Measurements from ENCODE around the gene CCDC191.

The CCDC191 gene

GRCh38 chr3:114026331-114026730 lies 30.0 kb downstream of the CCDC191 start:
- H2BK120ac ChIP-seq (ENCODE audit: insufficient read depth, low read length, poor library complexity): no peak overlapping the region
- WGBS (ENCODE audit: extremely low coverage, insufficient coverage, insufficient read length): no CpG with 5 or more reads among the region's 2 CpGs

GRCh38 chr3:114025451-114025850 lies 30.9 kb downstream of the CCDC191 start:
- Histone ChIP-seq H3K27me3 (ENCODE audit: insufficient read depth, low read length) (no peaks in the 10 kb centered on the region), H3K9me3 (ENCODE audit: insufficient read depth, low read depth, low read length) (no peaks in the 10 kb centered on the region), H2BK12ac (ENCODE audit: low read length) (no peak overlapping the region), H3K14ac (ENCODE audit: low read length) (no peak overlapping the region), H3K27ac (ENCODE audit: low read depth, low read length) (no peak overlapping the region), H3K4me2 (ENCODE audit: low read length) (no peak overlapping the region), H3K36me3 (ENCODE audit: control insufficient read depth in 1 of 2, insufficient read depth in 2 of 2, low read length in 2 of 2) (no peaks in the 10 kb centered on the region), H3K4ac (ENCODE audit: low read depth, low read length) (no peak overlapping the region), H2AFZ (ENCODE audit: insufficient read depth, low read length, poor library complexity) (no peak overlapping the region), H3K18ac (ENCODE audit: low read length) (no peak overlapping the region), H3K79me1 (ENCODE audit: low read length) (no peaks in the 10 kb centered on the region), H3K79me2 (ENCODE audit: control insufficient read depth, insufficient read depth, low read length, poor library complexity) (no peaks in the 10 kb centered on the region), H4K91ac (ENCODE audit: low read depth, low read length) (no peak overlapping the region), H2BK120ac (ENCODE audit: insufficient read depth, low read length, poor library complexity) (no peak overlapping the region), H4K12ac (ENCODE audit: low read depth, low read length) (no peak overlapping the region), H3K4me1 (ENCODE audit: control insufficient read depth in 1 of 2, insufficient read depth in 2 of 2, low read length in 2 of 2) (no peaks in the 10 kb centered on the region), H2BK5ac (ENCODE audit: low read depth, low read length, poor library complexity) (no peak overlapping the region), H3K4me3 (ENCODE audit: low read depth, low read length) (no peak overlapping the region), H2AK5ac (ENCODE audit: low read length) (no peak overlapping the region), H3K23ac (ENCODE audit: low read length) (peak overlapping the region; percentile 52), H4K8ac (ENCODE audit: low read depth, low read length) (no peak overlapping the region), H3K9ac (ENCODE audit: low read length) (no peak overlapping the region)
- WGBS (ENCODE audit: extremely low coverage, insufficient coverage, insufficient read length): no CpG with 5 or more reads among the region's 2 CpGs
- DNase-seq: no peak

More at GRCh38 chr3:114026331-114026730, 30.0 kb downstream of the CCDC191 start:
- H2BK5ac ChIP-seq (ENCODE audit: low read depth, low read length, poor library complexity): no peak overlapping the region
- H3K27ac ChIP-seq (ENCODE audit: low read depth, low read length): no peak overlapping the region
- H2AFZ ChIP-seq (ENCODE audit: insufficient read depth, low read length, poor library complexity): no peak overlapping the region
- DNase-seq: no peak
- no peaks in the 10 kb centered on the region for H3K79me1 ChIP-seq (ENCODE audit: low read length)
- H3K23ac ChIP-seq (ENCODE audit: low read length): no peak overlapping the region
- no peak overlapping the region for H4K91ac ChIP-seq (ENCODE audit: low read depth, low read length)
- no peak overlapping the region for H3K4me2 ChIP-seq (ENCODE audit: low read length)
- H3K9me3 ChIP-seq (ENCODE audit: insufficient read depth, low read depth, low read length): no peaks in the 10 kb centered on the region
- H3K4me1 ChIP-seq (ENCODE audit: control insufficient read depth in 1 of 2, insufficient read depth in 2 of 2, low read length in 2 of 2): no peaks in the 10 kb centered on the region
- H4K8ac ChIP-seq (ENCODE audit: low read depth, low read length): no peak overlapping the region
- H2AK5ac ChIP-seq (ENCODE audit: low read length): no peak overlapping the region
- H3K36me3 ChIP-seq (ENCODE audit: control insufficient read depth in 1 of 2, insufficient read depth in 2 of 2, low read length in 2 of 2): no peaks in the 10 kb centered on the region
- no peak overlapping the region for H3K18ac ChIP-seq (ENCODE audit: low read length)
- no peak overlapping the region for H3K4me3 ChIP-seq (ENCODE audit: low read depth, low read length)
- no peak overlapping the region for H2BK12ac ChIP-seq (ENCODE audit: low read length)
- H4K12ac ChIP-seq (ENCODE audit: low read depth, low read length): no peak overlapping the region
- no peaks in the 10 kb centered on the region for H3K27me3 ChIP-seq (ENCODE audit: insufficient read depth, low read length)
- no peak overlapping the region for H3K14ac ChIP-seq (ENCODE audit: low read length)
- H3K4ac ChIP-seq (ENCODE audit: low read depth, low read length): no peak overlapping the region
- no peaks in the 10 kb centered on the region for H3K79me2 ChIP-seq (ENCODE audit: control insufficient read depth, insufficient read depth, low read length, poor library complexity)
- no peak overlapping the region for H3K9ac ChIP-seq (ENCODE audit: low read length)

GRCh38 chr3:114022145-114022802 lies 34.1 kb downstream of the CCDC191 start:
- Histone ChIP-seq H3K14ac (ENCODE audit: low read length) (no peak overlapping the region), H2BK12ac (ENCODE audit: low read length) (no peak overlapping the region), H3K4ac (ENCODE audit: low read depth, low read length) (no peak overlapping the region), H4K12ac (ENCODE audit: low read depth, low read length) (no peak overlapping the region), H3K4me3 (ENCODE audit: low read depth, low read length) (no peak overlapping the region), H3K9me3 (ENCODE audit: insufficient read depth, low read depth, low read length) (no peaks in the 10 kb centered on the region), H2AK5ac (ENCODE audit: low read length) (no peak overlapping the region), H3K36me3 (ENCODE audit: control insufficient read depth in 1 of 2, insufficient read depth in 2 of 2, low read length in 2 of 2) (no peaks in the 10 kb centered on the region), H3K23ac (ENCODE audit: low read length) (no peak overlapping the region), H3K18ac (ENCODE audit: low read length) (no peak overlapping the region), H3K9ac (ENCODE audit: low read length) (no peak overlapping the region), H2BK5ac (ENCODE audit: low read depth, low read length, poor library complexity) (no peak overlapping the region), H4K8ac (ENCODE audit: low read depth, low read length) (no peak overlapping the region), H2AFZ (ENCODE audit: insufficient read depth, low read length, poor library complexity) (no peak overlapping the region), H2BK120ac (ENCODE audit: insufficient read depth, low read length, poor library complexity) (no peak overlapping the region), H3K79me1 (ENCODE audit: low read length) (no peaks in the 10 kb centered on the region), H3K27me3 (ENCODE audit: insufficient read depth, low read length) (no peaks in the 10 kb centered on the region), H3K4me1 (ENCODE audit: control insufficient read depth in 1 of 2, insufficient read depth in 2 of 2, low read length in 2 of 2) (no peaks in the 10 kb centered on the region), H4K91ac (ENCODE audit: low read depth, low read length) (no peak overlapping the region), H3K79me2 (ENCODE audit: control insufficient read depth, insufficient read depth, low read length, poor library complexity) (no peaks in the 10 kb centered on the region), H3K4me2 (ENCODE audit: low read length) (no peak overlapping the region), H3K27ac (ENCODE audit: low read depth, low read length) (no peak overlapping the region)
- DNase-seq: no peak
- no CpG with 5 or more reads among the region's 4 CpGs for WGBS (ENCODE audit: extremely low coverage, insufficient coverage, insufficient read length)

GRCh38 chr3:114020907-114021306 lies 35.4 kb downstream of the CCDC191 start:
- Histone ChIP-seq H4K12ac (ENCODE audit: low read depth, low read length) (no peak overlapping the region), H4K8ac (ENCODE audit: low read depth, low read length) (no peak overlapping the region), H2BK5ac (ENCODE audit: low read depth, low read length, poor library complexity) (no peak overlapping the region), H2BK120ac (ENCODE audit: insufficient read depth, low read length, poor library complexity) (no peak overlapping the region), H3K4ac (ENCODE audit: low read depth, low read length) (no peak overlapping the region), H3K4me2 (ENCODE audit: low read length) (no peak overlapping the region), H3K4me3 (ENCODE audit: low read depth, low read length) (no peak overlapping the region), H3K27me3 (ENCODE audit: insufficient read depth, low read length) (no peaks in the 10 kb centered on the region), H3K18ac (ENCODE audit: low read length) (no peak overlapping the region), H3K23ac (ENCODE audit: low read length) (no peak overlapping the region), H3K14ac (ENCODE audit: low read length) (no peak overlapping the region), H3K79me2 (ENCODE audit: control insufficient read depth, insufficient read depth, low read length, poor library complexity) (no peaks in the 10 kb centered on the region), H2AK5ac (ENCODE audit: low read length) (no peak overlapping the region), H2AFZ (ENCODE audit: insufficient read depth, low read length, poor library complexity) (no peak overlapping the region), H3K36me3 (ENCODE audit: control insufficient read depth in 1 of 2, insufficient read depth in 2 of 2, low read length in 2 of 2) (no peaks in the 10 kb centered on the region), H4K91ac (ENCODE audit: low read depth, low read length) (no peak overlapping the region), H3K79me1 (ENCODE audit: low read length) (no peaks in the 10 kb centered on the region), H2BK12ac (ENCODE audit: low read length) (no peak overlapping the region), H3K9me3 (ENCODE audit: insufficient read depth, low read depth, low read length) (no peaks in the 10 kb centered on the region), H3K4me1 (ENCODE audit: control insufficient read depth in 1 of 2, insufficient read depth in 2 of 2, low read length in 2 of 2) (no peaks in the 10 kb centered on the region), H3K9ac (ENCODE audit: low read length) (no peak overlapping the region), H3K27ac (ENCODE audit: low read depth, low read length) (no peak overlapping the region)
- no peak for DNase-seq
- WGBS (ENCODE audit: extremely low coverage, insufficient coverage, insufficient read length): no CpG with 5 or more reads among the region's 2 CpGs
